ENCODE results near the gene DGKB.

DNA sequence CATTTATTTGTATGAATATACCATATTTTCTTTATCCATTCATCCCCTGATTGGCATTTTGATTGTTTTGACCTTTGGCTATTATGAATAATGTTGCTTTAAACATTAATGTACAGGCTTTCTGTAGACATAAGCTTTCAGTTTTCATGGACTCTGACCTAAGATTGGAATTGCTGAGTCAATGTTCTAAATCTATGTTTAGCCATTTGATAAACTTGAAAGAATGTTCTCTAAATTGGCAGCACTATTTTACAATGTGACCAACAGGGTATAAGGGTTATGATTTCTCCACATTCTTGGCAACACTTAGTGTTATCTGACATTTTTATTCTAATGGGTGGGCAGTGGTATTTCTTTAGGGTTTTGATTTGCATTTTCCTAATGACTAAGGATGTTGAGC is 683.4 kb downstream of the DGKB start:
- TF ChIP-seq, protein P1, sequence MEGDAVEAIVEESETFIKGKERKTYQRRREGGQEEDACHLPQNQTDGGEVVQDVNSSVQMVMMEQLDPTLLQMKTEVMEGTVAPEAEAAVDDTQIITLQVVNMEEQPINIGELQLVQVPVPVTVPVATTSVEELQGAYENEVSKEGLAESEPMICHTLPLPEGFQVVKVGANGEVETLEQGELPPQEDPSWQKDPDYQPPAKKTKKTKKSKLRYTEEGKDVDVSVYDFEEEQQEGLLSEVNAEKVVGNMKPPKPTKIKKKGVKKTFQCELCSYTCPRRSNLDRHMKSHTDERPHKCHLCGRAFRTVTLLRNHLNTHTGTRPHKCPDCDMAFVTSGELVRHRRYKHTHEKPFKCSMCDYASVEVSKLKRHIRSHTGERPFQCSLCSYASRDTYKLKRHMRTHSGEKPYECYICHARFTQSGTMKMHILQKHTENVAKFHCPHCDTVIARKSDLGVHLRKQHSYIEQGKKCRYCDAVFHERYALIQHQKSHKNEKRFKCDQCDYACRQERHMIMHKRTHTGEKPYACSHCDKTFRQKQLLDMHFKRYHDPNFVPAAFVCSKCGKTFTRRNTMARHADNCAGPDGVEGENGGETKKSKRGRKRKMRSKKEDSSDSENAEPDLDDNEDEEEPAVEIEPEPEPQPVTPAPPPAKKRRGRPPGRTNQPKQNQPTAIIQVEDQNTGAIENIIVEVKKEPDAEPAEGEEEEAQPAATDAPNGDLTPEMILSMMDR (IDR thresholded peaks at IDR 0.05; ENCODE audit: low read length), result no peak
- TF ChIP-seq EZH2phosphoT487 (IDR thresholded peaks at IDR 0.05; ENCODE audit: low read length), result no peak

Measured in MM.1S (cell line).